Measurements from ENCODE around the gene BCAT1.

Gene BCAT1, protein sequence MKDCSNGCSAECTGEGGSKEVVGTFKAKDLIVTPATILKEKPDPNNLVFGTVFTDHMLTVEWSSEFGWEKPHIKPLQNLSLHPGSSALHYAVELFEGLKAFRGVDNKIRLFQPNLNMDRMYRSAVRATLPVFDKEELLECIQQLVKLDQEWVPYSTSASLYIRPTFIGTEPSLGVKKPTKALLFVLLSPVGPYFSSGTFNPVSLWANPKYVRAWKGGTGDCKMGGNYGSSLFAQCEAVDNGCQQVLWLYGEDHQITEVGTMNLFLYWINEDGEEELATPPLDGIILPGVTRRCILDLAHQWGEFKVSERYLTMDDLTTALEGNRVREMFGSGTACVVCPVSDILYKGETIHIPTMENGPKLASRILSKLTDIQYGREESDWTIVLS

DNA sequence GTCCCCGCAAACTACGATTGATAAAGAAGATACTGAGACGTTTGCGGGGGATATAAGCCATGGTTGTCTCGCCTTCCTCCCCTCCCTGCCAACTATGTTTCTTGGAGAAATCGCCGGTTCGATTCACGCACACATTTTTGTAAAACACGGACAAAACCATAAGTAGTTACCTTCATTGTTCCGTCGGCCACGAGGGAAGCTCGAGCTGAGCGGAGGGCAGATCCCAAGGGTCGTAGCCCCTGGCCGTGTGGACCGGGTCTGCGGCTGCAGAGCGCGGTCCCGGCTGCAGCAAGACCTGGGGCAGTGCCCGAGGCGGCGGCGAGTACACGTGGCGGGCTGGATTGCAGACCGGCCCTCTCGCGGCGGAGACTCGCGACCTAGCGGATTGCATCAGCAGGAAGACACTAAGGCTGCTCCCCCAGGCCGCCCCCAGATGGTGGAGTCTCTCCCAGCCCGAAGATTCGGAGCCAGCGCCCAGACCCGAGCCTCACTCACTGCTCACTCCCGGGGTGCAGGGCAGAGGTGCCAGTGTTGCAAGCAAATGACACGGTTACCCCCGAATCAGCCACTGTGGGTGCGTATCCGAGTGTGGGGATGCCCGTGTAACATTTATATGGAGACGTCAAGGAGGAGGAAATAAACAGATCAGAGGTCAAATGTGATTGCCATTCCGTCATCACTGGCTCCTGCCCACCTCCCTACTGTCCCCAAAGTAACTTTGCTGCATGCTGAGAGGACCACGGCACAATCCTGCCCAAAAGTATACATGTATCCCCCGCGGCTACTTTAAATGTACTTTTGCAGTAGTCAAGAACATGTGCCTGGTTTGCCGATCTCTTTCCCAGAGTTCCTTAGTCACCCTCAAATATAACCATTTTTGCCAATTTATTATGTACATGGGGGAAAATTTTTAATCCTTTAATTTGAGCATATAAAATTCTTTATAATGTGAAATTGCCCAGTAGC is at the start of gene BCAT1:
Gene BCAT1, minus strand, starts transcription at position 345 of the 966 bp plus-strand sequence. Its CDS starts 169 bp downstream, at position 176.
- Histone ChIP-seq H3K9ac (ENCODE audit: low read length) (peak within 1 kb of the TSS; percentile 20), H3K4me1 (ENCODE audit: insufficient read depth, low read length) (no peaks in the 10 kb centered on the region), H3K27ac (ENCODE audit: low read depth, low read length) (peak within 1 kb of the TSS; percentile 16), H3K4me3 (ENCODE audit: low read depth in 1 of 2, low read length in 2 of 2) (peak within 1 kb of the TSS; percentile 42 to 72), H3K9me3 (ENCODE audit: low read length) (no peaks in the 10 kb centered on the region), H3K27me3 (ENCODE audit: control insufficient read depth in 1 of 2, insufficient read depth in 2 of 2, low read length in 2 of 2) (peaks cover 0 to 8% of the 10 kb centered on the region in 2 donors), H3K36me3 (ENCODE audit: insufficient read depth, low read length) (no peaks in the 10 kb centered on the region)

DNA sequence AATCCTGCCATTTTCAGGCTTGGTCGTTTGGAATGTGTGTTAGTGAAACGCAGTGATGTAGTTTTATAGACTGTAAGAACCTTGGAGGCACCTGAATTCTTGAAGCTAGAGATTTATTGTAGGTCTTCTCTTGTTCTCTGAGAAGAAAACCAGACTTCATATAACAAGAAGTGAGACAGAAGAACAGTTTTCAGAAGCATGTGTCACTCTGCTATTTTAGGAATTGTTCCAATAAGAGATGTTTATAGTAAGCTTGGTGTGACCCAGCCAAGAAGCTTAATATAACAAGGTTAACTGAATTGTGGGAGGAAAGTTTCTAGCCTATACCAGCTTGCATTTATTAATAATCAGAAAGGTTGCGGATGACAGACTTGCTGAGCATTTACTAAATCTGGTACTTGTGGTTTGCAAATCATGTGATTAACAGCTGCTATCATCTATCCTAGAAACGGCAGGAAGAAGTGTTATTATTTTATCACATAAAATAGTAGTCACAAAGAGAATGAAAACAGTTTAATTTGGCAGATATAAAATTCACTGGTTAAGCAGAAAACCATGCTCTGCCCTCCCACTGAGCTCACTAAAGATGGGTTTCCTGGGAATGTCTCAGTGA is 49.2 kb upstream of the BCAT1 start:
- no peak overlapping the region for H3K4me3 ChIP-seq (ENCODE audit: low read depth in 1 of 2, low read length in 2 of 2)
- H3K9me3 ChIP-seq (ENCODE audit: low read length): no peaks in the 10 kb centered on the region
- H3K27me3 ChIP-seq (ENCODE audit: control insufficient read depth in 1 of 2, insufficient read depth in 2 of 2, low read length in 2 of 2): no peaks in the 10 kb centered on the region
- peaks cover 11% of the 10 kb centered on the region for H3K4me1 ChIP-seq (ENCODE audit: insufficient read depth, low read length)
- H3K36me3 ChIP-seq (ENCODE audit: insufficient read depth, low read length): no peaks in the 10 kb centered on the region
- no peak overlapping the region for H3K27ac ChIP-seq (ENCODE audit: low read depth, low read length)
- no peak overlapping the region for H3K9ac ChIP-seq (ENCODE audit: low read length)

DNA sequence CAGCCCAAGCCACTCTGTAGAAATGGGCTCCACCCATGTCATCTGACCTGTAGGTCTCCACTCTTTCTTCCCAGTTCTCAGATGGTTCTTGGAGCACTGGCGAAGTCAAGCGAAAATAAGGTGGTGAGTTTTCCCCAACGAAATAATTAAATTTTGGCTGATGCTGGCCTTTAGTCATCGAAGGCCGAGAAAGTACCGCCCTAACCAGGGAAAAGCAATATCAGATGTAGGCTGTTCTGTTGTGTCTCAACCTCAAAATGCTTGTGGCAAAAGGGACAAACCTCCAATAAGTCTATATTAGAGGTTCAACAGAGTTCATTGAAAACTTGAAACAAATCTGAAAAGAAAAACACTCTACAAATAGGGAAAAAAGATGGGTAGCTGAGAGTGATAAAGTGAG is 48.6 kb upstream of the BCAT1 start:
- Histone ChIP-seq H3K36me3 (ENCODE audit: insufficient read depth, low read length) (no peaks in the 10 kb centered on the region), H3K27me3 (ENCODE audit: control insufficient read depth in 1 of 2, insufficient read depth in 2 of 2, low read length in 2 of 2) (no peaks in the 10 kb centered on the region), H3K9me3 (ENCODE audit: low read length) (no peaks in the 10 kb centered on the region), H3K27ac (ENCODE audit: low read depth, low read length) (no peak overlapping the region), H3K9ac (ENCODE audit: low read length) (no peak overlapping the region), H3K4me3 (ENCODE audit: low read depth in 1 of 2, low read length in 2 of 2) (no peak overlapping the region), H3K4me1 (ENCODE audit: insufficient read depth, low read length) (peaks cover 11% of the 10 kb centered on the region)

DNA sequence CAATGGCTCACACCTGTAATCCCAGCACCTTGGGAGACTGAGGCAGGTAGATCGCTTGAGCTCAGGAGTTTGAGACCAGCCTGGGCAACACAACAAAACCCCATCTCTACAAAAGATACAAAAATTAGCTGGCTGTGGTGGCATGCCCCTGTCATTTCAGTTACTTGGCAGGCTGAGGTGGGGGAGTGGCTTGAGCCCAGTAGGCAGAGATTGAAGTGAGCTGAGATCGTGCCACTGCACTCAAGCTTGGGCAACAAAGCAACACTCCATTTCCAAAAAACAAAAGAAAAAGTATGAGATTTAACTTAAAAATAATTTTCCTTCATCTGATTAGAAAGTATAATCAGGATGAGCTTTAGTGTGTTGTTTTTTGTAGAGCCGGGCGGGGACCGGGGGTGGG is 47.9 kb upstream of the BCAT1 start:
- Histone ChIP-seq H3K9me3 (ENCODE audit: low read length) (no peaks in the 10 kb centered on the region), H3K4me1 (ENCODE audit: insufficient read depth, low read length) (peaks cover 11% of the 10 kb centered on the region), H3K4me3 (ENCODE audit: low read depth in 1 of 2, low read length in 2 of 2) (no peak overlapping the region), H3K27ac (ENCODE audit: low read depth, low read length) (no peak overlapping the region), H3K27me3 (ENCODE audit: control insufficient read depth in 1 of 2, insufficient read depth in 2 of 2, low read length in 2 of 2) (no peaks in the 10 kb centered on the region), H3K9ac (ENCODE audit: low read length) (no peak overlapping the region), H3K36me3 (ENCODE audit: insufficient read depth, low read length) (no peaks in the 10 kb centered on the region)

DNA sequence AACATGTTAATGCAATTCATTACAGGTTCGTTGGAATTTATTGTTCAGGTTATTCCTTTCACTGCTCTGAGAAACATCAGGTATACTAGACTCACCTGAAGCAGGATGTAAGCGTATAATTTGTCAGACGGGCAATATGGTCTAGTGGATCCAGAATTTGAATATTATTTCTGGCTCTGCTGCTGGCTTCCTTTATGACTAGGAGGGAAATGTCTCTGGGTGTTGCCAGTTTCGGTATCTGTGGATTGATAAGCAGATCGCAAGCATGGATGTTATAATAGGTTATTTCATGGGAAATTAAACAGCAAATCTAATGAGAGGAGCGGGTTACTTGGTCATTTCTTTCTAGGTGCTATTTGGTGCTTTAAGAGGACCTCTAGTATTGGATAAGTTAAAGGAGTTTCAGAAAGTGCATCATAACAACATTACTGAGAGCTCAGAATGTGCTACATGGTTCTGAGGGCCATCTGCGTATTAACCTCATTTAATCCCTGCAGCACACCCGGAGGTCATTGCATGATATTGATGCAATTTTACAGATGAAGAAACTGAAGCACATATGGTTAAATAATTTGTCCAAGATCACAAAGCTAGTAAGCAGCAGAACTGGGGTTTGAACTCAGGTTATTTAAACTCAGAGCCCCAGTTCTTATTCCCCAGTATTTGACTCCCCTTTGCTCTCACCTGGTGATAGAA is 47.3 kb upstream of the BCAT1 start:
- Histone ChIP-seq H3K27me3 (ENCODE audit: control insufficient read depth in 1 of 2, insufficient read depth in 2 of 2, low read length in 2 of 2) (no peaks in the 10 kb centered on the region), H3K9me3 (ENCODE audit: low read length) (no peaks in the 10 kb centered on the region), H3K36me3 (ENCODE audit: insufficient read depth, low read length) (no peaks in the 10 kb centered on the region), H3K4me1 (ENCODE audit: insufficient read depth, low read length) (peaks cover 11% of the 10 kb centered on the region), H3K4me3 (ENCODE audit: low read depth in 1 of 2, low read length in 2 of 2) (no peak overlapping the region), H3K27ac (ENCODE audit: low read depth, low read length) (no peak overlapping the region), H3K9ac (ENCODE audit: low read length) (no peak overlapping the region)

DNA sequence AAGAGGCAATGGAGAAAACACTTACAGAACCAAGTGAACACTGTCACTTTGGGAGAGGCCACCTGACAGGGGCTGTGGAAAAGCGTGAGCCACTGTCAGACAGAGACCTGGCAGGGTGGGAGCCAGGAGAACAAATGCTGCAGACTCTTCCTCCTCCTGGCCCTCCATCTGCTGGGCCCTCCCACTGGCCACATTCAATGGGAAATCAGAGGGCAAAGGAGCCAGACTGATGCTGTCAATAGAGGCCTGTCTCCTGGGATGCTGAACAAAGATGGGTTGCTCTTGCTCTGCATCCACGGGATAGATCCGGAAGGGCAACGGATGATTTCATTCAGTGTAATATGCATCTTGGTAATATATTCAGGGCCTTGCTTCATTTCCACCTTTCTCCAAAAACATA is 44.9 kb upstream of the BCAT1 start:
- Histone ChIP-seq H3K9me3 (ENCODE audit: low read length) (no peaks in the 10 kb centered on the region), H3K27me3 (ENCODE audit: control insufficient read depth in 1 of 2, insufficient read depth in 2 of 2, low read length in 2 of 2) (no peaks in the 10 kb centered on the region), H3K9ac (ENCODE audit: low read length) (no peak overlapping the region), H3K27ac (ENCODE audit: low read depth, low read length) (no peak overlapping the region), H3K36me3 (ENCODE audit: insufficient read depth, low read length) (no peaks in the 10 kb centered on the region), H3K4me3 (ENCODE audit: low read depth in 1 of 2, low read length in 2 of 2) (no peak overlapping the region), H3K4me1 (ENCODE audit: insufficient read depth, low read length) (peaks cover 11% of the 10 kb centered on the region)

DNA sequence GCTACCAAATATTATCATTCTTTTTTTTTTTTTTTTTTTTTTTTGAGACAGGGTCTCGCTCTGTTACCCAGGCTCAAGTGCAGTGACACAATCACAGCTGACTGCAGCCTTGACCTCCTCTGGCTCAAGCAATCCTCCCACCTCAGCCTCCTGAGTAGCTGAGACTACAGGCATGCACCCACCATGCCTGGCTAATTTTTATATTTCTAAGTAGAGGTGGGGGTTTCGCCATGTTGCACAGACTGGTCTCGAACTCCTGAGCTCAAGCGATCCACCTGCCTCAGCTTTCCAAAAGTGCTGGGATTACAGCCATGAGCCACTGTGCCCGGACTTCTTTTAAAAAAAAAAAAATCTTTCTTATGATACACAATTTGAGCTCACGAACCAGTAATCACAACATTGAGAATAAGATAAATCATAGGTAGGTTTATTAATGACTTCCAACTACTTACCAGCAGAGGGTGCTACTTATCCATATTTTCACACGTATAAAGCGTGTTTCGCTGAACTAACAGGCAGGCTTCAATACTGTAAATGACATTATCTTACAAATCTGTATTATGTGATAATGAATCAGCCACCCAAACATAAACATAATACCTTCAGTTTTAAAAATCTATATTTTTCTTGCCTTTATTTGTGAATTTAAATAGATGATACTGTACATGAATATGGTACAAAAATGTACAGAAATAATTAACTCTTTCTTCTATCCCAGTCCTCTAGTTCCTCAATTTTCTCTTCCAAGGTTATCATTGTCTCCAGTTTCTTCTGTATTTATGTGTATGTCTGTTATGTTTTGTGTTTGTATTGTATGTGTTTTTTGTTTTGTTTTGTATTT is 42.5 kb upstream of the BCAT1 start:
- no peak overlapping the region for H3K9ac ChIP-seq (ENCODE audit: low read length)
- no peaks in the 10 kb centered on the region for H3K27me3 ChIP-seq (ENCODE audit: control insufficient read depth in 1 of 2, insufficient read depth in 2 of 2, low read length in 2 of 2)
- H3K27ac ChIP-seq (ENCODE audit: low read depth, low read length): no peak overlapping the region
- H3K4me1 ChIP-seq (ENCODE audit: insufficient read depth, low read length): no peaks in the 10 kb centered on the region
- H3K4me3 ChIP-seq (ENCODE audit: low read depth in 1 of 2, low read length in 2 of 2): no peak overlapping the region
- H3K36me3 ChIP-seq (ENCODE audit: insufficient read depth, low read length): no peaks in the 10 kb centered on the region
- no peaks in the 10 kb centered on the region for H3K9me3 ChIP-seq (ENCODE audit: low read length)

DNA sequence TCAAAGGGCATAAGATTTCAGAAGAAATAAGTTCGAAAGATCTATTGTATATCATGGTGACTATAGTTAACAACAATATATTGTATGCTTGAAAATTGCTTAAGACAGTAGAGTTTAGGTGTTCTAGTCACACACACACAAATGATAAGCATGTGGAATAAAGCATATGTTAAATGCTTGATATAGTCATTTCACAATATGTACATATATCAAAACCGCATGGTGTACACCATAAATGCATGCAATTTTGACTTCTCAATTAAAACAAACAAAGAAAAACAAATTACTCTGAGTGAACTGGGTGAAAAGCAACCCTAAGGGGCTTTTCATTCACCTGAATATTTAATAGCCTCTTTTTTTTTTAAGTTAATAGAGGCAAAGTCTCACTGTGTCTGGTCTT is 40.3 kb upstream of the BCAT1 start:
- peaks cover 2% of the 10 kb centered on the region for H3K9me3 ChIP-seq (ENCODE audit: low read length)
- H3K9ac ChIP-seq (ENCODE audit: low read length): no peak overlapping the region
- H3K27ac ChIP-seq (ENCODE audit: low read depth, low read length): no peak overlapping the region
- no peaks in the 10 kb centered on the region for H3K36me3 ChIP-seq (ENCODE audit: insufficient read depth, low read length)
- no peak overlapping the region for H3K4me3 ChIP-seq (ENCODE audit: low read depth in 1 of 2, low read length in 2 of 2)
- no peaks in the 10 kb centered on the region for H3K4me1 ChIP-seq (ENCODE audit: insufficient read depth, low read length)
- H3K27me3 ChIP-seq (ENCODE audit: control insufficient read depth in 1 of 2, insufficient read depth in 2 of 2, low read length in 2 of 2): no peaks in the 10 kb centered on the region

DNA sequence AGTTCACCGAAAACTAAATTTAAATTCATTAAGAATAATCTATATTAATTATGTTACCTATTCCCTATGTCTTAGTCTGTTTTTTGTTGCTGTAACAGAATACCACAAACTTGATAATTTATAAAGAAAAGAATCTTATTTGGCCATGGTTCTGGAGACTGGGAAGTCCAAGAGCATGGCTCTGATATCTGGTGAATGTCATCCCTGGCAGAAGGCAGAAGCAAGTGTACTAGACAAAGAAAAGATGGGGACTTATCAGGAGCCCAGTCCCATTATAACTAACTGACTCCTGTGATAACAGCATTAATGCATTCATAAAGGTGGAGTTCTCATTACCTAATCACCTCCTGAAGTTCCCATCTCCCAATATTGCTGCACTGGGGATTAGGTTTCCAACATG is 33.3 kb upstream of the BCAT1 start:
- H3K27me3 ChIP-seq (ENCODE audit: control insufficient read depth in 1 of 2, insufficient read depth in 2 of 2, low read length in 2 of 2): no peaks in the 10 kb centered on the region
- peaks cover 3% of the 10 kb centered on the region for H3K9me3 ChIP-seq (ENCODE audit: low read length)
- no peak overlapping the region for H3K27ac ChIP-seq (ENCODE audit: low read depth, low read length)
- H3K4me3 ChIP-seq (ENCODE audit: low read depth in 1 of 2, low read length in 2 of 2): no peak overlapping the region
- H3K9ac ChIP-seq (ENCODE audit: low read length): no peak overlapping the region
- H3K4me1 ChIP-seq (ENCODE audit: insufficient read depth, low read length): no peaks in the 10 kb centered on the region
- no peaks in the 10 kb centered on the region for H3K36me3 ChIP-seq (ENCODE audit: insufficient read depth, low read length)

DNA sequence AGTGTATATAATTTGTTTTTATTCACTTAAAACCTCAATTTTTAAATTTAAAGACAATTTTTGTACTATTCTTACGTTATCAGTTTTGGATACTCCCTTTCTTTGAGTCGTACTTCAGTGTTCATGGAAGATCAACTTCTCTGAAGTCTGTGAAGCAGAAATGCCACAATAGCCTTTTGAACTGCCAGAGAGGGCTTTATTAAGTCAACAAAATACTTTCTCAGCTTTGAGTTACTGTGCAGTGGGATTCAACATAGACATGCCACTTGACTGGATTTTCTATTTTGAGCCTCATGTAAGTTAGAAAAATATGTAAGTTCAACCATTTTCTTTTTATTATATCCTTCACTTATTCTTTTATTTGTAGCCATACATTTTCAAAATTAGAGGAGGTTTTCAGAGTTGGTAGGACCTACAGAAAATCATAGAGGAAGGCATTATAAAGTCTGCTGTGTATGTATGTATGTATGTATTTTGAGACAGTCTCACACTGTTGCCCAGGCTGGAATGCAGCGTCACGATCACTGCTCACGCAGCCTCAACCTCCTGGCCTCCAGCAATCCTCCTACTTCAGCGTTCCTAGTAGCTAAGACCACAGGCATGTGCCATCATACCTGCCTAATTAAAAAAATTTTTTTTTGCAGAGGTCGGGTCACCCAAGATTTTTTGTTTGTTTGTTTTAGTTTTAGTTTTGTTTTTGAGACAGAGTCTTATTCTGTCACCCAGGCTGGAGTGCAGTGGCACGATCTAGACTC is 31.3 kb upstream of the BCAT1 start:
- Histone ChIP-seq H3K27me3 (ENCODE audit: control insufficient read depth in 1 of 2, insufficient read depth in 2 of 2, low read length in 2 of 2) (no peaks in the 10 kb centered on the region), H3K36me3 (ENCODE audit: insufficient read depth, low read length) (no peaks in the 10 kb centered on the region), H3K9ac (ENCODE audit: low read length) (no peak overlapping the region), H3K27ac (ENCODE audit: low read depth, low read length) (no peak overlapping the region), H3K9me3 (ENCODE audit: low read length) (peaks cover 3% of the 10 kb centered on the region), H3K4me1 (ENCODE audit: insufficient read depth, low read length) (peaks cover 3% of the 10 kb centered on the region), H3K4me3 (ENCODE audit: low read depth in 1 of 2, low read length in 2 of 2) (no peak overlapping the region)
